CD4-positive, CD25-positive, alpha-beta regulatory T cell (primary cell): ENCODE data around the gene DAD1. TPM values are rescaled to one million over a fixed set of nuclear protein-coding genes. Genes with fewer than 3 reads are reported as not detected.

Experiments used
- ATAC-seq, 2 donors: fragments of 150-1000 bp; cut with Tn5 transposase; one replicate each; pipeline ENCODE4 v1.10.0; 2021; ENCODE audit warnings: low read depth in 2 of 2, moderate number of reproducible peaks in 2 of 2, moderate library complexity in 1 of 2
- DNase-seq, 3 donors: peaks; one replicate each; pipeline versions ENCODE4 v3.0.0 to v3.0.0-alpha.2; 2012 to 2022; ENCODE audit warnings: mixed read lengths in 1 of 3
- H3K27ac ChIP-seq: one replicate; pipeline ENCODE4 v1.7.0; 2013; ENCODE audit warnings: mild to moderate bottlenecking, low read length; ENCODE audit not compliant: insufficient read depth, poor library complexity, severe bottlenecking
- H3K27me3 ChIP-seq: one replicate; pipeline ENCODE4 v1.7.0; 2013; ENCODE audit warnings: low read length; ENCODE audit not compliant: control insufficient read depth, insufficient read depth
- H3K36me3 ChIP-seq: one replicate; pipeline ENCODE4 v1.7.0; 2013; ENCODE audit warnings: mild to moderate bottlenecking, low read length, moderate library complexity; ENCODE audit not compliant: control insufficient read depth, insufficient read depth
- H3K4me1 ChIP-seq: 2 replicates; pipeline ENCODE4 v1.7.0; 2013; ENCODE audit warnings: mild to moderate bottlenecking, low read length; ENCODE audit not compliant: insufficient read depth, control insufficient read depth, poor library complexity, severe bottlenecking
- H3K4me3 ChIP-seq: one replicate; pipeline ENCODE4 v1.7.0; 2013; ENCODE audit warnings: low read depth, mild to moderate bottlenecking, low read length, moderate library complexity
- H3K9me3 ChIP-seq, 2 experiments: 1 replicate in 1 of 2; 2 replicates in 1 of 2; pipeline ENCODE4 v1.7.0; 2013; ENCODE audit warnings: low read length in 2 of 2, mild to moderate bottlenecking in 1 of 2, moderate library complexity in 1 of 2; ENCODE audit not compliant: control insufficient read depth in 2 of 2
- H3K27ac Mint-ChIP-seq, 3 donors: one replicate each; pipeline ENCODE4 v1.8.0; 2020 to 2022; ENCODE audit warnings: mild to moderate bottlenecking in 3 of 3, mixed read lengths in 3 of 3, moderate library complexity in 2 of 3
- H3K27me3 Mint-ChIP-seq: one replicate; pipeline ENCODE4 v1.8.0; 2022; ENCODE audit warnings: mild to moderate bottlenecking, mixed read lengths
- H3K36me3 Mint-ChIP-seq: one replicate; pipeline ENCODE4 v1.8.0; 2020; ENCODE audit warnings: mixed read lengths
- H3K4me1 Mint-ChIP-seq, 4 donors: one replicate each; pipeline ENCODE4 v1.8.0; 2020 to 2022; ENCODE audit warnings: mixed read lengths in 4 of 4, mild to moderate bottlenecking in 1 of 4
- H3K4me3 Mint-ChIP-seq, 4 donors: one replicate each; pipeline ENCODE4 v1.8.0; 2020 to 2022; ENCODE audit warnings: mild to moderate bottlenecking in 4 of 4, mixed read lengths in 4 of 4, moderate library complexity in 3 of 4
- H3K9me3 Mint-ChIP-seq, 7 donors: one replicate each; pipeline ENCODE4 v1.8.0; 2020 to 2022; ENCODE audit warnings: mixed read lengths in 7 of 7, mild to moderate bottlenecking in 3 of 7, moderate library complexity in 2 of 7
- polyA plus RNA-seq, 4 donors: library from polyadenylated mRNA; unstranded; fragments of 300-500 nt; fragmentation: Illumina TruSeq; gene quantifications; one replicate each; pipeline ENCODE4 v1.2.3, GENCODE V29; 2021
- total RNA-seq: library from RNA; stranded (reverse); gene quantifications from one replicate; pipeline ENCODE4 v1.2.3, GENCODE V29; 2022

Gene DAD1
- total and polyA plus RNA-seq, 5 donors from 2014 or later, result 81.8 to 720 (median 683) TPM

DNA sequence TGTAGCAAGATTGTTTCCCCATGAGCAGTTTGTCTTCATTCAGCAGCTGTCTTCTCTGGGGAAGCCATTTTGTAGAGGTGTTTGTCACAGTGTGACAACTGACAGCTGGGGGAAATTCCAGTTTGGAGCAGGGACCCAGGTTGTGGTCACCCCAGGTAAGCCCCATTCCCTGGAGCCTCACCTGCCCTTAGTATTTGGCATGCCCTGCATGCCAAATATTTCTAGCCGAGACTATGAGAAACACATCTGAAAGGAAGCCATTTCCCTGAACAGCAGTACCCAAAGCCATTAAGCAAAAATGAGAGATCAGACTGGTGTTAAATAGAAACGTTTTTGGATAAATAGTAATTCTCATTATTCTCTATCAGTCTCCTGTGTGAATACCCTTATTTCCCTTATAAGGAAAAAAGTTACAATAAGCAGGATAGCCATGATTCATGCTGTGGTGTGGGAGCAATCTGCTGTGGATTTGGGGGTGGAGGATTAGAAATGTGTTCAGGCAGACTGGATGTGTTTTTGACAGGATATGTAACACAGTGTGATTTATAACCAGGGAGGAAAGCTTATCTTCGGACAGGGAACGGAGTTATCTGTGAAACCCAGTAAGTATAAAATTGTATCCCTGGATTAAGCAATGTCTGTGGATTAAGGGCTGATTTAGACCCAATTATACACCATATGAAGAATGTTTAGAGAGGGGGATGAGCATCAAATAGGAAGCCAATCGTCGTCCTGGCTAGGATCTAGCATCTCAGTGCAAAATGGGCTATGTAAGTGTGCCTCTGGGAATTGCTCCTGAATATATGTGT, 68.9 kb downstream of the DAD1 start:
- peaks cover 23 to 97% (median 72%) of the 10 kb centered on the region in 4 donors for H3K4me1 Mint-ChIP-seq
- Histone ChIP-seq H3K36me3 (peaks cover 80% of the 10 kb centered on the region), H3K27ac (peak overlapping the region; percentile 99), H3K4me1 (peaks cover 100% of the 10 kb centered on the region), H3K27me3 (no peaks in the 10 kb centered on the region), H3K9me3 (no peaks in the 10 kb centered on the region), H3K4me3 (peak overlapping the region; percentile 83)
- H3K36me3 Mint-ChIP-seq, result peaks cover 89% of the 10 kb centered on the region
- H3K4me3 Mint-ChIP-seq, result peak overlapping the region; percentile 88 to 93 (median 90)
- H3K27me3 Mint-ChIP-seq, result peaks cover 4% of the 10 kb centered on the region
- DNase-seq, result peak in 1 of 3 donors; percentile 53
- peak in 1 of 2 donors; percentile 23 for ATAC-seq
- no peaks in the 10 kb centered on the region for H3K9me3 Mint-ChIP-seq
- peak overlapping the region; percentile 95 to 100 (median 99) for H3K27ac Mint-ChIP-seq

DNA sequence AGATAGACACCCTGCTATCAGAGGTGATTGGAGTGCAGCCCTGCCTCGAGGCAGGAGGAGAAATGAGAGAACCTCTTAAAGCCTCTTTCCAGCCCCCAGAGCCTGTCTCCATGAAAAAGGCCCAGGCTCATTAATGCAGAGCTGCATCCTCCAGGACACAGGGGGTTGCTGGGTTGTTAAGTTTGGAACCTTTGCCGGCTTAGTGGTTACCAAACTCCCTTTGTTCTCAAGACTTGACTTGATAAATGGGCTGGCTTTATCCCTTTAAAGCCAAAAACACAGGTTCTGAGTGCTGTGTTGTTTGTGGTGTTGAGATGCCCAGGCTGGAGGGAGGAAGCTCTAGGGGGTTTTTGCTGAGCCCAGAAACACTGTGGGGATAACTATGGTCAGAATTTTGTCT, 71.0 kb downstream of the DAD1 start:
- H3K36me3 ChIP-seq, result peaks cover 74% of the 10 kb centered on the region
- peak overlapping the region; percentile 95 to 100 (median 99) for H3K27ac Mint-ChIP-seq
- no peaks in the 10 kb centered on the region for H3K9me3 Mint-ChIP-seq
- peak in 1 of 3 donors; percentile 31 for DNase-seq
- H3K4me1 Mint-ChIP-seq, result peaks cover 28 to 92% (median 62%) of the 10 kb centered on the region in 4 donors
- peak overlapping the region; percentile 83 for H3K4me3 ChIP-seq
- H3K9me3 ChIP-seq, result no peaks in the 10 kb centered on the region
- peak overlapping the region; percentile 88 to 93 (median 90) for H3K4me3 Mint-ChIP-seq
- peaks cover 96% of the 10 kb centered on the region for H3K4me1 ChIP-seq
- peak overlapping the region; percentile 99 for H3K27ac ChIP-seq
- H3K36me3 Mint-ChIP-seq, result peaks cover 80% of the 10 kb centered on the region
- no peak for ATAC-seq
- peaks cover 4% of the 10 kb centered on the region for H3K27me3 Mint-ChIP-seq
- H3K27me3 ChIP-seq, result no peaks in the 10 kb centered on the region

DNA sequence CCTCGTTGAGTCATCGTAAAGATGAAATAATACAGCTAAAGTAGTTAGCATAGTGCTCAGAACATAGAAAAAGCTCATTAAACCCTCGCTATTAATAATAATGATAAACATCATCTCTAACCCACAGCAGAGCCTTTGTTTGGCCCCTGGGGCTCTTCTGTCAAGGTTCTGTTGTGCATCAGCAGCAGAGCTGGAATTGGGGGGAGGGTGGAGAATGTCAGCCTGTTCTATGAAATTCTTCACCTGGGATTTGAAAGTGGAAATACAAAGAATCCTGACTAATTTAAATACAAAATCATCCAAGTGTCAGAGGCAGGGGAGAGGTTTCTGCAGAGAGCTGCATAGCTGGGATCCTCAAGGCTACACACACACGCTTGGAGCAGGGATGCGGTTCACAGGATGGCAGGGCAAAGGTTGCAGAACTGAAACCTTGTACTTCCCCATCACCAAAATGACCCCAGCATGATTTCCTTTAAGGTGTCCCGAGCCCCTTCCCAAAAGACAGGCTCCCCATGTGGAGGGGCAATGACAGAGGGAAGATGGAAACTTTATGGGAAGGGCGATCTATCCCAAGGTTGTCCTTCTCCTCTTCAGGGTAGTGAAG, 71.8 kb downstream of the DAD1 start:
- Histone ChIP-seq H3K27me3 (no peaks in the 10 kb centered on the region), H3K9me3 (no peaks in the 10 kb centered on the region), H3K4me3 (peak overlapping the region; percentile 83), H3K36me3 (peaks cover 74% of the 10 kb centered on the region), H3K4me1 (peaks cover 96% of the 10 kb centered on the region), H3K27ac (peak overlapping the region; percentile 99)
- ATAC-seq (no peak), DNase-seq (no peak)
- peak overlapping the region; percentile 95 to 100 (median 99) for H3K27ac Mint-ChIP-seq
- H3K4me3 Mint-ChIP-seq, result peak overlapping the region; percentile 88 to 93 (median 90)
- H3K36me3 Mint-ChIP-seq, result peaks cover 77% of the 10 kb centered on the region
- H3K27me3 Mint-ChIP-seq, result peaks cover 4% of the 10 kb centered on the region
- peaks cover 33 to 92% (median 61%) of the 10 kb centered on the region in 4 donors for H3K4me1 Mint-ChIP-seq
- no peaks in the 10 kb centered on the region for H3K9me3 Mint-ChIP-seq

GRCh38 chr14:22515929-22516328, 73.1 kb downstream of the DAD1 start:
- no peak for ATAC-seq
- H3K36me3 ChIP-seq, result peaks cover 66% of the 10 kb centered on the region

More at GRCh38 chr14:22515929-22516328, 73.1 kb downstream of the DAD1 start:
- H3K27me3 ChIP-seq, result no peaks in the 10 kb centered on the region
- peak overlapping the region; percentile 99 for H3K27ac ChIP-seq
- Mint-ChIP-seq H3K4me1 (peaks cover 26 to 92% (median 62%) of the 10 kb centered on the region in 4 donors), H3K36me3 (peaks cover 74% of the 10 kb centered on the region), H3K27me3 (peaks cover 4% of the 10 kb centered on the region), H3K27ac (peak overlapping the region; percentile 95 to 100 (median 99)), H3K4me3 (peak overlapping the region; percentile 88 to 93 (median 90)), H3K9me3 (no peaks in the 10 kb centered on the region)
- H3K4me3 ChIP-seq, result peak overlapping the region; percentile 83
- no peak for DNase-seq
- no peaks in the 10 kb centered on the region for H3K9me3 ChIP-seq
- H3K4me1 ChIP-seq, result peaks cover 96% of the 10 kb centered on the region

Other genes starting within 250 kb of the DAD1 start
- gene ABHD4, start 9.1 kb upstream of the DAD1 start, total RNA-seq, result 10.1 TPM
- 10 to 100 TPM; 10.2 to 13.4 (median 11.1) TPM for gene ABHD4, start 9.1 kb upstream of the DAD1 start, polyA plus RNA-seq
- gene OR6J1, start 55.1 kb upstream of the DAD1 start, total RNA-seq, result not detected
- not detected for gene OR6J1, start 55.1 kb upstream of the DAD1 start, polyA plus RNA-seq
- 155 TPM for gene OXA1L, start 177.5 kb upstream of the DAD1 start, total RNA-seq
- gene OXA1L, start 177.5 kb upstream of the DAD1 start, polyA plus RNA-seq, result 10 to 100 TPM; 62.6 to 85.2 (median 75.6) TPM
- gene SLC7A7, start 226.2 kb upstream of the DAD1 start, total RNA-seq, result not detected
- gene SLC7A7, start 226.2 kb upstream of the DAD1 start, polyA plus RNA-seq, result under 1 TPM; 0.21 to 0.61 (median 0.50) TPM
- gene MRPL52, start 240.7 kb upstream of the DAD1 start, total RNA-seq, result 35.7 TPM
- 100 to 1,000 TPM; 129 to 148 (median 138) TPM for gene MRPL52, start 240.7 kb upstream of the DAD1 start, polyA plus RNA-seq
- 1.0 TPM for gene MMP14, start 247.4 kb upstream of the DAD1 start, total RNA-seq
- gene MMP14, start 247.4 kb upstream of the DAD1 start, polyA plus RNA-seq, result not detected